SH-SY5Y (cell line): ENCODE measurements around the gene LDLRAD2.

Experiments
- GATA2 ChIP-seq: IDR thresholded peaks from 2 replicates; pipeline ENCODE4 v1.6.1; 2011; ENCODE audit warnings: mild to moderate bottlenecking, low read depth, low read length
- GATA3 ChIP-seq: IDR thresholded peaks from 2 replicates; pipeline ENCODE4 v1.6.1; 2011; ENCODE audit warnings: low read depth, mild to moderate bottlenecking, low read length, moderate library complexity

GRCh38 chr1:21794656-21795055 is 17.4 kb upstream of the LDLRAD2 start:
- TF ChIP-seq GATA3 = no peak
- no peak for TF ChIP-seq GATA2
